Astrocyte of the spinal cord (primary cell): ENCODE measurements around the gene IL17REL.

Experiments
- DNase-seq: peaks from one replicate; pipeline ENCODE4 v3.0.0; 2011; ENCODE audit warnings: low read depth, low spot score
- H3K4me3 ChIP-seq: 2 replicates; pipeline ENCODE4 v1.5.1; 2011; ENCODE audit warnings: low read depth, mild to moderate bottlenecking, low read length, moderate library complexity
- in situ Hi-C: cut with HindIII; loops from 2 replicates; pipeline ENCODE4 v1.10.0; 2017; ENCODE audit warnings: low sequenced_read_pairs
- TF ChIP-seq, protein P1 (sequence below): IDR thresholded peaks from 2 replicates; pipeline ENCODE4 v1.5.1; 2012; ENCODE audit warnings: low read depth, mild to moderate bottlenecking, low read length, inconsistent platforms

IL17REL gene

DNA sequence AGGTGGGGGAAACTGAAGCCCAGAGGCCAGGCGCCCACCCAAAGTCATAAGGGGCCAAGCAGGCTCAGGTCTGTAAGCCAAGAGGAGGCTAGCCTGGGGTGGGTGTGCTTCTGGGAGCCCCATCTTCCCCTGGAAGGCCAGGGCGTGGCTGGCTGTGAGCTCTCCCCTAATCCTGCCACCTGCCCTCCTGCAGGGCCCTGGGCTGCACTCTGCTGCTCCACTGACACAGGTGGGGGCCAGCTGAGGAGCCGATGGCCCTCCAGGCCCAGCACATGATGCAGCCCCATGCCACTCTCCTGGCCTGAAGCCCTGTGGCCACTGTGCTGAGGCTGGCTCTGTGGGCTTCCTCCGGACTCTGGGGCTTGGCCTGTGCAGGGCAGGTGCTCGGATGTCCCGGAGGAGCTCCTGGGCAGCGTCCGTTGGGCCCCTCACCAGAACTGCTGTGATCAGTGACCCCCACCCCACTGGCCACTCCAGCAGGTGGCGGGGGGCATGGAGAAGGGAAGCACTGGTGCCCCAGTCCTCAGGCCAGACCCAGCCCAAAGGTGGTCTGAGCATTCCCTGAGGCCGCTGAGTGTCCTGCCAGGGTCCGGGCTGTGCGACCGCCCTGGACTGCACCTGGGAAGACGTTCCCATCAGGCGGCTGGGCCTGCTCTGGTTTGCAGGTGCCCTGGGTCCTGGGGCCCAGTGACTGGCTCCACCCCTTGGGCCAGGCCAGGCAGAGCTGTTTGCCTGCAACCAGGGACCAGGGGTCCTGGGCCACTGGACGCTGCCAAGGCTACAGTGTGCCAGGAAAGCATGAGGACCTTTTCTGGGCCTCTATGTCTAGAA is 43.5 kb downstream of the IL17REL start:
- in situ Hi-C loops, result no loop called here
- no peak for DNase-seq
- H3K4me3 ChIP-seq, result no peak overlapping the region
- TF ChIP-seq, protein P1, sequence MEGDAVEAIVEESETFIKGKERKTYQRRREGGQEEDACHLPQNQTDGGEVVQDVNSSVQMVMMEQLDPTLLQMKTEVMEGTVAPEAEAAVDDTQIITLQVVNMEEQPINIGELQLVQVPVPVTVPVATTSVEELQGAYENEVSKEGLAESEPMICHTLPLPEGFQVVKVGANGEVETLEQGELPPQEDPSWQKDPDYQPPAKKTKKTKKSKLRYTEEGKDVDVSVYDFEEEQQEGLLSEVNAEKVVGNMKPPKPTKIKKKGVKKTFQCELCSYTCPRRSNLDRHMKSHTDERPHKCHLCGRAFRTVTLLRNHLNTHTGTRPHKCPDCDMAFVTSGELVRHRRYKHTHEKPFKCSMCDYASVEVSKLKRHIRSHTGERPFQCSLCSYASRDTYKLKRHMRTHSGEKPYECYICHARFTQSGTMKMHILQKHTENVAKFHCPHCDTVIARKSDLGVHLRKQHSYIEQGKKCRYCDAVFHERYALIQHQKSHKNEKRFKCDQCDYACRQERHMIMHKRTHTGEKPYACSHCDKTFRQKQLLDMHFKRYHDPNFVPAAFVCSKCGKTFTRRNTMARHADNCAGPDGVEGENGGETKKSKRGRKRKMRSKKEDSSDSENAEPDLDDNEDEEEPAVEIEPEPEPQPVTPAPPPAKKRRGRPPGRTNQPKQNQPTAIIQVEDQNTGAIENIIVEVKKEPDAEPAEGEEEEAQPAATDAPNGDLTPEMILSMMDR, result no peak

DNA sequence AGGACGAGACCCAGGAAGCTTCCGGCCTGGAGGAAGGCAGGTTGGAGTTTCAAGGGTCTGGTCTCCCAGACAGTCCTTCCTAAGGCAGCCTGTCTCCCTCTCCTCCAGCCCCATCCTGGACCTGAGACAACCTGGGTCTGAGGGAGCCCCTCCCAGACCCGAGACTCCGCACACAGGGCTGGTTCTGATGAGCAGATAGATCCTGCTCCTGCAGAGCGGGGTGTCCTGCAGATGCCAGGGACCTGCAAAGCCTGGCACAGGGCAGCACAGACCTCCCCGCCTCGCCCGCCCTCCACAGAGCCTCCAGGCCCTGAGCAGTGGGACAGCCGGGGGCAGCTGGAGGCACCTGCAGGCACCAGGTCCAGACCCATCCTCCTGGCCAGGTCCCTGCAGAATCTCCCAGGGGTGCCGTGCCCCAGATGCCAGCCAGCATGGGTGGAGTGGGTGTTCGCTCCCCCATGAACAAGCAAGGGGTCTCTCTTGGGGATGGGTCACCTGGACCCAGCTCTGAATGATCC is 44.2 kb downstream of the IL17REL start:
- no peak overlapping the region for H3K4me3 ChIP-seq
- TF ChIP-seq, protein P1, result no peak
- no peak for DNase-seq
- in situ Hi-C loops, result no loop called here

DNA sequence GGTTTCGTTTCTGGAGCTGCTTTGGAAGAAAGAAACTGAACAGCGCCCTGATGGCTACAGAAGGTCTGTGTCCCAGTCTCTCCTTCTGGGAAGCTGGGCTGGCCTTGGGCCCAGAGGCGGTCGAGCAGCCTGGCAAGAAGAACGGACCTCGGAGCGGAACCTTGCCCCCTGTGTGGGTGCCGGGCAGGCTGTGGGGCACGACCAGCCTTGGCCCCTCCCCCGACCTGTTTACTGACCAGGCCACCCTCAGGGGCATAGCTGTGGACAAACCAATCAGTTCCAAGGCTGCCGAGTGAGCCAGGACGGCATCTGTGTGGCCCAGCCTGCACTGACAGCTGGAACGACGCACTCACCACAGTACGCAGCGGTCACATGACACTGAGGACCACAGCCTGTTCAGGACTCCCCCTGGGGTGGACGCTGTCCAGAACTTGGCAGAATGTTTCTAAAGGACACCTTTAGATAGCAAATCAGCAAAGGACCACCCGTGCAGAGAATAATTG is 44.8 kb downstream of the IL17REL start:
- no peak overlapping the region for H3K4me3 ChIP-seq

DNA sequence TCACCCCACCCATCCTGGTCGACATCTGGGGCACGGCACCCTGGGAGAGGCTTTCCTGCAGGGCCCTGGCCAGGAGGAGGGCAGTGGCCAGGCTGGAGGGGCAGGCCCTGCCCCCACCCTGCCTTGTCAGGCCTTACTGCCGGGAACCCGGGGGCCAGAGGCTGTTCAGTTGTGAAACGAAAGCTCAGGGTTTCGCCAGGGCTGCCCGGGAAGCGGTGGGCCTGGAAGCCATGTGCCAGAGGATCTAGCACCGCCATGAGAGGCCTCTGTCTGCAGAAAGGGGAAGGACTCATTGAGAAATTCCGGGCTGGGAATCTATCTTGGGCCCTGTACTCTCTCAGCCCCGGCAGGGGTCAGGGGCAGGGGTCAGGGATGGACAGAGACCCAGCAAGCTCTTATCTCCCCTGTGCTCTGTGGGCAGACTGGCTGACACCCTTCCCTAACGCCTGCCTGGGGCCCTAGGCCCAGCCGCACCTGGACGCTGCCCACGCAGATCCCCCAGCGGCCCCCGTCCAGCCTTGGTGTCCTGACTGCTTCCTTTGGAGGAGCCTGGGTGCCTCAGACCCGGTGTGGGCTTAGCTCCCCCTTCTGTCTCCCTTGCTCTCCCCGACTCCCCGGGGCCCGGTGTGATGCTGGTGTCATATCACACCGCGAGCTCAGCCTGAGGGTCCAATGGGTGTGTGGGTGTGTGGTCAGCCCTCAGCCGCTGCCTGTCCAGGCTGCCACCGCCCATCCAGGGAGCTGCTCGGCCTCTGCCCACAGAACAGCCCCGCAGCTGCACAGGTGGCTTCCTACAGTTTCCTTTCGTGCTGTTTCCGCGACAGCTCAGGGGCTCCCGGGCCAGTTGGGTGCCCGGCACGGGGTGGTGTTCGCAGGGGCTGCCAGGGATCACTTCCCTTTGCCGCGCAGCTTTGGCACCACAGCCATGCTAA is 45.5 kb downstream of the IL17REL start:
- DNase-seq, result no peak

More for the DNA sequence above, 44.8 kb downstream of the IL17REL start:
- no peak for DNase-seq
- in situ Hi-C loops, result no loop called here
- TF ChIP-seq, protein P1, result no peak

DNA sequence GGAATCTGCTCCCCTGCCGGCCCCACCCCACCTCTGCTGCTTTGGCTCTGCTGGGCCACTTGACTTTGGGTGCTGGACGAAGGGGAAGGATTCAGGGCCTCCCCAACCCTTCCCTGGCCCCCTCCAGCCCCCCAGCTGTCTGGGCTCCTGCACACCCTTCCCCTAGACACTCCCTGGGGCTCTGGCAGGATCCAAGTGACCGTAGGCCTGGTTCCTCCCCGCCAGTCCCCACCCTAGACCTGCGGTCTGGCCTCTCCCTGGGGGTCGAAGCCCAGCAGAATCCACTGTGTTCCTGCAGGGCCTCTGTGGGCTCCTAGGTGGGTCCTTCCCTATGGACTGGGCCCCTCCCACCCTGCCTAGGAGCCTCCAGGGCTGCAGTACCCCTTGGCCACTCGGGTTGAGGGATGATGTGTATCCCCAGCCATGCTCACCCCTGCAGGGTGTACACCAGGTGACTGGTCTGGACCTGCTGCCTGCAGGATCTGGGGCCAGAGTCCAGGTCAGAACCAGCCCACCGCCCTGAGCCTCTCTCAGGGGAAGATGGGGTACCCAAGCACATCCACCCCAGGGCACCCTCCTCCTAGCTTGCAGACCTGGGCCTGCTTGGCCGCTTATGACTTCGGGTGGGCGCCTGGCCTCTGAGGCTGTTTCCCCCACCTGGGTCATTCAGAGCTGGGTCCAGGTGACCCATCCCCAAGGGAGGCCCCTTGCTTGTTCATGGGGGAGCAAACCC is 46.4 kb downstream of the IL17REL start:
- H3K4me3 ChIP-seq, result no peak overlapping the region
- DNase-seq, result no peak
- in situ Hi-C loops, result no loop called here
- TF ChIP-seq, protein P1, result no peak

More for the DNA sequence above, 45.5 kb downstream of the IL17REL start:
- H3K4me3 ChIP-seq, result no peak overlapping the region
- TF ChIP-seq, protein P1, result no peak
- in situ Hi-C loops, result no loop called here
